ENCODE data around the gene PGA5.
A peak's percentile ranks its signal among the peaks of the same experiment; 100 is the strongest.

The PGA5 gene

GRCh38 chr11:61294717-61295595 is 54.0 kb downstream of the PGA5 start, which contains the start of gene VWCE:
TSS of gene VWCE (minus strand) at chr11:61295316. CDS start at chr11:61295037, 279 bp downstream.
- peak; percentile 63 for TF ChIP-seq CTCF (IDR thresholded peaks at IDR 0.05; ENCODE audit: borderline replicate concordance, control extremely low read depth, extremely low read depth, insufficient read depth, missing control alignments)
- in situ Hi-C loops (cut with MboI; ENCODE audit: low sequenced_read_pairs, unreplicated experiment), result no loop called here
- peak; percentile 95 for DNase-seq (ENCODE audit: low spot score)

DNA sequence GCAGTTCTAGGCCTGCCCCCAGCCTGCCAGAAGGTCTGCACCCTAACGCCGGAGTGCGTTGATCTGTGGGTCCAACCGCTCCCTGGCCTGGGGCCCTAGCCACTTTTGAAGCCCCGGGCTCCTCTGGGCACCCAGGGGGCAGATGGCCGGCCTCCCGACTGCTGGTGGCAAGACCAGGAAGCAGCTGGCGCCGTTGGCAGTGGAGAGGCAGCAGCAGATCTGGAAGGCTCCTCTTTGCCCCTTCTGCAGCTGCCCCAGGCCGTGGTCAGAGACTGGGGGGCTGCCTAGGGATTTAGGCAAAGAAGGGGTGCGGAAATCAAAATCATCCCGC is 54.6 kb downstream of the PGA5 start:
- peak; percentile 24 for DNase-seq (ENCODE audit: low spot score)
- TF ChIP-seq CTCF (IDR thresholded peaks at IDR 0.05; ENCODE audit: borderline replicate concordance, control extremely low read depth, extremely low read depth, insufficient read depth, missing control alignments), result no peak
- in situ Hi-C loops (cut with MboI; ENCODE audit: low sequenced_read_pairs, unreplicated experiment), result no loop called here

- in situ Hi-C loops (cut with MboI; ENCODE audit: low sequenced_read_pairs, unreplicated experiment), result no loop called here
- DNase-seq (ENCODE audit: low spot score), result no peak
- TF ChIP-seq CTCF (IDR thresholded peaks at IDR 0.05; ENCODE audit: borderline replicate concordance, control extremely low read depth, extremely low read depth, insufficient read depth, missing control alignments), result no peak
Measured at GRCh38 chr11:61297341-61297740, 56.4 kb downstream of the PGA5 start.

GRCh38 chr11:61297746-61298145 is 56.8 kb downstream of the PGA5 start:
- in situ Hi-C loops (cut with MboI; ENCODE audit: low sequenced_read_pairs, unreplicated experiment), result no loop called here
- no peak for DNase-seq (ENCODE audit: low spot score)
- TF ChIP-seq CTCF (IDR thresholded peaks at IDR 0.05; ENCODE audit: borderline replicate concordance, control extremely low read depth, extremely low read depth, insufficient read depth, missing control alignments), result no peak

GRCh38 chr11:61298663-61299244 is 57.8 kb downstream of the PGA5 start:
- no peak for DNase-seq (ENCODE audit: low spot score)
- in situ Hi-C loops (cut with MboI; ENCODE audit: low sequenced_read_pairs, unreplicated experiment), result no loop called here

More at GRCh38 chr11:61298663-61299244, 57.8 kb downstream of the PGA5 start:
- TF ChIP-seq CTCF (IDR thresholded peaks at IDR 0.05; ENCODE audit: borderline replicate concordance, control extremely low read depth, extremely low read depth, insufficient read depth, missing control alignments), result no peak

All from GM13976 (cell line).